GM12878 (cell line): ENCODE measurements around the gene AKAP9. TPM values are rescaled to one million over a fixed set of nuclear protein-coding genes. Genes with fewer than 3 reads are reported as not detected.

Experiments
- EED ChIP-seq: sonication (generic); IDR thresholded peaks from 2 replicates; pipeline ENCODE4 v1.6.1; 2016; ENCODE audit warnings: antibody characterized with exemption, low read depth
- PML ChIP-seq: IDR thresholded peaks from 2 replicates; pipeline ENCODE4 v1.6.1; 2012; ENCODE audit warnings: low read length, inconsistent platforms
- RFX5 ChIP-seq: IDR thresholded peaks from 2 replicates; pipeline ENCODE4 v1.6.1; 2011; ENCODE audit warnings: low read depth, low read length, improper control_type of control experiment
- TCF12 ChIP-seq: IDR thresholded peaks from 2 replicates; pipeline ENCODE4 v1.6.1; 2011; ENCODE audit warnings: low read depth, mild to moderate bottlenecking, low read length
- polyA plus RNA-seq, 11 experiments: library from polyadenylated mRNA; depleted of rRNA in 4 of 11; unstranded in 6 of 11; stranded (reverse) in 5 of 11; fragments of >200 nt; fragmentation: Nextera tagmentation in 4 of 11; fragmentation: Illumina TruSeq in 1 of 11; extraction: Ambion mirVana in 4 of 11; extraction: Trizol in 1 of 11; gene quantifications; 1 replicate in 1 of 11; 2 replicates in 10 of 11; pipeline versions ENCODE4 v1.2.1 to v1.2.3, GENCODE V29; 2011 to 2016; ENCODE audit warnings: inconsistent platforms in 2 of 11, missing spikeins in 2 of 11, low read depth in 1 of 11
- total RNA-seq, 4 experiments: library from RNA; depleted of rRNA in 3 of 4; stranded (reverse); fragments of >200 nt in 3 of 4; fragmentation: Illumina TruSeq in 1 of 4; extraction: Trizol in 1 of 4; gene quantifications; 2 replicates each; pipeline versions ENCODE4 v1.2.1 to v1.2.3, GENCODE V29; 2013 to 2021
- TF ChIP-seq, protein P1 (sequence below): fragments of 450-650 bp; IDR thresholded peaks from 2 replicates; pipeline ENCODE4 v1.6.1; 2016; ENCODE audit warnings: mild to moderate bottlenecking, moderate library complexity, borderline replicate concordance
- TF ChIP-seq, protein P2 (sequence below): IDR thresholded peaks from 2 replicates; pipeline ENCODE4 v1.6.1; 2012; ENCODE audit warnings: low read depth, low read length, improper control_type of control experiment
- TF ChIP-seq, protein P3 (sequence below): fragments of 450-650 bp; IDR thresholded peaks from 2 replicates; pipeline ENCODE4 v1.6.1; 2017; ENCODE audit warnings: antibody characterized with exemption, mild to moderate bottlenecking, moderate library complexity
- TF ChIP-seq, protein P4 (sequence below): fragments of 450-650 bp; formaldehyde crosslinking; IDR thresholded peaks from 2 replicates; pipeline ENCODE4 v1.4.0; 2022; ENCODE audit warnings: mild to moderate bottlenecking, moderate library complexity
- TF ChIP-seq, protein P5 (sequence below): fragments of 450-650 bp; formaldehyde crosslinking; IDR thresholded peaks from 2 replicates; pipeline ENCODE4 v1.4.0; 2020; ENCODE audit warnings: mild to moderate bottlenecking, moderate library complexity
- TF ChIP-seq, protein P6 (sequence below): IDR thresholded peaks from 2 replicates; pipeline ENCODE4 v1.6.1; 2011; ENCODE audit warnings: borderline replicate concordance, low read depth, mild to moderate bottlenecking, moderate library complexity, low read length; ENCODE audit not compliant: insufficient read depth, poor library complexity, severe bottlenecking

The AKAP9 gene
- total and polyA plus RNA-seq, 10 of the 15 experiments (the other 5 are each of a cell fraction or from before 2014, with no cell fraction given): 21.1 to 62.8 (median 31.6) TPM

DNA sequence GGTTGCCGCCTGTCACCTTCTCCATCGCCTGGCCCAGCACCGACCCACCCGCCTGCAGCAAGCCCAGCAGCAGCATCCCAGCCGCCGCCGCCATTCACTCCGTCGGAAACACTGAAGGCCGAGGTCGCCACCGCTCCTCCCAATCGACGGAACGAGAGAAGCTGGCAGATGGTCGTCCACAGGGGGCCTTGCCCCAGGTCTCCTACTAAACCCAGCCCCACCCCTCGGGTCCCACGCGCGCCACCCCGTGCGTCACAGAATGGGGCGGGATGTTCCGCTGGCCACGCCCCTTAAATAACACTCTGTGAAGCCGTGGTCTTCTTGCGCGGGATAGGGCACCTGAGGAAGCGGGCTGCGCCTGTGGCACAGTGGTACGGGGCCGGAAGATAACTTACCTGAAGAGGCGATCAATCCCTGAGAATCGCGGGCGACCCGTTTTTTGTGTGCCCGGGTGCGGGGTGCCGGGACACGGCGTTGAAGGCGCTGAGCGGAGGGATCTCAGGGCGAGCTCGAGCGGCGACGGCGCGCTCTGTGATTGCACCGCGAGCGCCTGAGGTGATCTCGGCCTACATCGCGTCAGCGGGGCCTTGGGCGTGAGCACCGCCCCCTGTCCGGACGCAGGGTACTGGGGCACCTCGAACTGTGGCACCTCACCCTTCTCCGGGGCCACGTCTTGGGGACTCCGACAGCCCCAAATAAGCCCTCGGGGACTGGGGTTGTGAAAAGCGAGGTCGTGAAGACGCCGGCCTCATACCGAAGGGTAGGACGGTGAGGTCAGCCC is 193.8 kb downstream of the AKAP9 start, which contains the start of gene CYP51A1 (continued):
- TF ChIP-seq, protein P1, sequence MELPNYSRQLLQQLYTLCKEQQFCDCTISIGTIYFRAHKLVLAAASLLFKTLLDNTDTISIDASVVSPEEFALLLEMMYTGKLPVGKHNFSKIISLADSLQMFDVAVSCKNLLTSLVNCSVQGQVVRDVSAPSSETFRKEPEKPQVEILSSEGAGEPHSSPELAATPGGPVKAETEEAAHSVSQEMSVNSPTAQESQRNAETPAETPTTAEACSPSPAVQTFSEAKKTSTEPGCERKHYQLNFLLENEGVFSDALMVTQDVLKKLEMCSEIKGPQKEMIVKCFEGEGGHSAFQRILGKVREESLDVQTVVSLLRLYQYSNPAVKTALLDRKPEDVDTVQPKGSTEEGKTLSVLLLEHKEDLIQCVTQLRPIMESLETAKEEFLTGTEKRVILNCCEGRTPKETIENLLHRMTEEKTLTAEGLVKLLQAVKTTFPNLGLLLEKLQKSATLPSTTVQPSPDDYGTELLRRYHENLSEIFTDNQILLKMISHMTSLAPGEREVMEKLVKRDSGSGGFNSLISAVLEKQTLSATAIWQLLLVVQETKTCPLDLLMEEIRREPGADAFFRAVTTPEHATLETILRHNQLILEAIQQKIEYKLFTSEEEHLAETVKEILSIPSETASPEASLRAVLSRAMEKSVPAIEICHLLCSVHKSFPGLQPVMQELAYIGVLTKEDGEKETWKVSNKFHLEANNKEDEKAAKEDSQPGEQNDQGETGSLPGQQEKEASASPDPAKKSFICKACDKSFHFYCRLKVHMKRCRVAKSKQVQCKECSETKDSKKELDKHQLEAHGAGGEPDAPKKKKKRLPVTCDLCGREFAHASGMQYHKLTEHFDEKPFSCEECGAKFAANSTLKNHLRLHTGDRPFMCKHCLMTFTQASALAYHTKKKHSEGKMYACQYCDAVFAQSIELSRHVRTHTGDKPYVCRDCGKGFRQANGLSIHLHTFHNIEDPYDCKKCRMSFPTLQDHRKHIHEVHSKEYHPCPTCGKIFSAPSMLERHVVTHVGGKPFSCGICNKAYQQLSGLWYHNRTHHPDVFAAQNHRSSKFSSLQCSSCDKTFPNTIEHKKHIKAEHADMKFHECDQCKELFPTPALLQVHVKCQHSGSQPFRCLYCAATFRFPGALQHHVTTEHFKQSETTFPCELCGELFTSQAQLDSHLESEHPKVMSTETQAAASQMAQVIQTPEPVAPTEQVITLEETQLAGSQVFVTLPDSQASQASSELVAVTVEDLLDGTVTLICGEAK: peak; percentile 60; the same call in 1 of the 2 replicates
- TF ChIP-seq TCF12: no peak
- TF ChIP-seq, protein P2, sequence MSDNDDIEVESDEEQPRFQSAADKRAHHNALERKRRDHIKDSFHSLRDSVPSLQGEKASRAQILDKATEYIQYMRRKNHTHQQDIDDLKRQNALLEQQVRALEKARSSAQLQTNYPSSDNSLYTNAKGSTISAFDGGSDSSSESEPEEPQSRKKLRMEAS: peak; percentile 39; the same call in 1 of the 2 replicates
- TF ChIP-seq, protein P3, sequence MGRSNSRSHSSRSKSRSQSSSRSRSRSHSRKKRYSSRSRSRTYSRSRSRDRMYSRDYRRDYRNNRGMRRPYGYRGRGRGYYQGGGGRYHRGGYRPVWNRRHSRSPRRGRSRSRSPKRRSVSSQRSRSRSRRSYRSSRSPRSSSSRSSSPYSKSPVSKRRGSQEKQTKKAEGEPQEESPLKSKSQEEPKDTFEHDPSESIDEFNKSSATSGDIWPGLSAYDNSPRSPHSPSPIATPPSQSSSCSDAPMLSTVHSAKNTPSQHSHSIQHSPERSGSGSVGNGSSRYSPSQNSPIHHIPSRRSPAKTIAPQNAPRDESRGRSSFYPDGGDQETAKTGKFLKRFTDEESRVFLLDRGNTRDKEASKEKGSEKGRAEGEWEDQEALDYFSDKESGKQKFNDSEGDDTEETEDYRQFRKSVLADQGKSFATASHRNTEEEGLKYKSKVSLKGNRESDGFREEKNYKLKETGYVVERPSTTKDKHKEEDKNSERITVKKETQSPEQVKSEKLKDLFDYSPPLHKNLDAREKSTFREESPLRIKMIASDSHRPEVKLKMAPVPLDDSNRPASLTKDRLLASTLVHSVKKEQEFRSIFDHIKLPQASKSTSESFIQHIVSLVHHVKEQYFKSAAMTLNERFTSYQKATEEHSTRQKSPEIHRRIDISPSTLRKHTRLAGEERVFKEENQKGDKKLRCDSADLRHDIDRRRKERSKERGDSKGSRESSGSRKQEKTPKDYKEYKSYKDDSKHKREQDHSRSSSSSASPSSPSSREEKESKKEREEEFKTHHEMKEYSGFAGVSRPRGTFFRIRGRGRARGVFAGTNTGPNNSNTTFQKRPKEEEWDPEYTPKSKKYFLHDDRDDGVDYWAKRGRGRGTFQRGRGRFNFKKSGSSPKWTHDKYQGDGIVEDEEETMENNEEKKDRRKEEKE: no peak
- TF ChIP-seq, protein P4, sequence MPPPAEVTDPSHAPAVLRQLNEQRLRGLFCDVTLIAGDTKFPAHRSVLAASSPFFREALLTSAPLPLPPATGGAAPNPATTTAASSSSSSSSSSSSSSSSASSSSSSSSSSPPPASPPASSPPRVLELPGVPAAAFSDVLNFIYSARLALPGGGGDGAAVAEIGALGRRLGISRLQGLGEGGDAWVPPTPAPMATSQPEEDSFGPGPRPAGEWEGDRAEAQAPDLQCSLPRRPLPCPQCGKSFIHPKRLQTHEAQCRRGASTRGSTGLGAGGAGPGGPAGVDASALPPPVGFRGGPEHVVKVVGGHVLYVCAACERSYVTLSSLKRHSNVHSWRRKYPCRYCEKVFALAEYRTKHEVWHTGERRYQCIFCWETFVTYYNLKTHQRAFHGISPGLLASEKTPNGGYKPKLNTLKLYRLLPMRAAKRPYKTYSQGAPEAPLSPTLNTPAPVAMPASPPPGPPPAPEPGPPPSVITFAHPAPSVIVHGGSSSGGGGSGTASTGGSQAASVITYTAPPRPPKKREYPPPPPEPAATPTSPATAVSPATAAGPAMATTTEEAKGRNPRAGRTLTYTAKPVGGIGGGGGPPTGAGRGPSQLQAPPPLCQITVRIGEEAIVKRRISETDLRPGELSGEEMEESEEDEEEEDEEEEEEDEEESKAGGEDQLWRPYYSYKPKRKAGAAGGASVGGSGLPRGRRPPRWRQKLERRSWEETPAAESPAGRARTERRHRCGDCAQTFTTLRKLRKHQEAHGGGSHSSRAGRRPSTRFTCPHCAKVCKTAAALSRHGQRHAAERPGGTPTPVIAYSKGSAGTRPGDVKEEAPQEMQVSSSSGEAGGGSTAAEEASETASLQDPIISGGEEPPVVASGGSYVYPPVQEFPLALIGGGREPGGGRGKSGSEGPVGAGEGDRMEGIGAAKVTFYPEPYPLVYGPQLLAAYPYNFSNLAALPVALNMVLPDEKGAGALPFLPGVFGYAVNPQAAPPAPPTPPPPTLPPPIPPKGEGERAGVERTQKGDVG: no peak
- peak; percentile 94 for TF ChIP-seq PML
- no peak for TF ChIP-seq RFX5
- TF ChIP-seq, protein P5, sequence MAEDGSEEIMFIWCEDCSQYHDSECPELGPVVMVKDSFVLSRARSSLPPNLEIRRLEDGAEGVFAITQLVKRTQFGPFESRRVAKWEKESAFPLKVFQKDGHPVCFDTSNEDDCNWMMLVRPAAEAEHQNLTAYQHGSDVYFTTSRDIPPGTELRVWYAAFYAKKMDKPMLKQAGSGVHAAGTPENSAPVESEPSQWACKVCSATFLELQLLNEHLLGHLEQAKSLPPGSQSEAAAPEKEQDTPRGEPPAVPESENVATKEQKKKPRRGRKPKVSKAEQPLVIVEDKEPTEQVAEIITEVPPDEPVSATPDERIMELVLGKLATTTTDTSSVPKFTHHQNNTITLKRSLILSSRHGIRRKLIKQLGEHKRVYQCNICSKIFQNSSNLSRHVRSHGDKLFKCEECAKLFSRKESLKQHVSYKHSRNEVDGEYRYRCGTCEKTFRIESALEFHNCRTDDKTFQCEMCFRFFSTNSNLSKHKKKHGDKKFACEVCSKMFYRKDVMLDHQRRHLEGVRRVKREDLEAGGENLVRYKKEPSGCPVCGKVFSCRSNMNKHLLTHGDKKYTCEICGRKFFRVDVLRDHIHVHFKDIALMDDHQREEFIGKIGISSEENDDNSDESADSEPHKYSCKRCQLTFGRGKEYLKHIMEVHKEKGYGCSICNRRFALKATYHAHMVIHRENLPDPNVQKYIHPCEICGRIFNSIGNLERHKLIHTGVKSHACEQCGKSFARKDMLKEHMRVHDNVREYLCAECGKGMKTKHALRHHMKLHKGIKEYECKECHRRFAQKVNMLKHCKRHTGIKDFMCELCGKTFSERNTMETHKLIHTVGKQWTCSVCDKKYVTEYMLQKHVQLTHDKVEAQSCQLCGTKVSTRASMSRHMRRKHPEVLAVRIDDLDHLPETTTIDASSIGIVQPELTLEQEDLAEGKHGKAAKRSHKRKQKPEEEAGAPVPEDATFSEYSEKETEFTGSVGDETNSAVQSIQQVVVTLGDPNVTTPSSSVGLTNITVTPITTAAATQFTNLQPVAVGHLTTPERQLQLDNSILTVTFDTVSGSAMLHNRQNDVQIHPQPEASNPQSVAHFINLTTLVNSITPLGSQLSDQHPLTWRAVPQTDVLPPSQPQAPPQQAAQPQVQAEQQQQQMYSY: no peak
- TF ChIP-seq EED: no peak
- TF ChIP-seq, protein P6, sequence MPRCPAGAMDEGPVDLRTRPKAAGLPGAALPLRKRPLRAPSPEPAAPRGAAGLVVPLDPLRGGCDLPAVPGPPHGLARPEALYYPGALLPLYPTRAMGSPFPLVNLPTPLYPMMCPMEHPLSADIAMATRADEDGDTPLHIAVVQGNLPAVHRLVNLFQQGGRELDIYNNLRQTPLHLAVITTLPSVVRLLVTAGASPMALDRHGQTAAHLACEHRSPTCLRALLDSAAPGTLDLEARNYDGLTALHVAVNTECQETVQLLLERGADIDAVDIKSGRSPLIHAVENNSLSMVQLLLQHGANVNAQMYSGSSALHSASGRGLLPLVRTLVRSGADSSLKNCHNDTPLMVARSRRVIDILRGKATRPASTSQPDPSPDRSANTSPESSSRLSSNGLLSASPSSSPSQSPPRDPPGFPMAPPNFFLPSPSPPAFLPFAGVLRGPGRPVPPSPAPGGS: peak; percentile 13
